Fibroblast of skin of left biceps (primary cell): ENCODE results near the gene METTL24.
"Not testable (repeated sequence)": the region's sequence is repeated elsewhere in the genome, so short reads cannot be mapped to it uniquely, and the experiment has no call there.

Source experiments
- DNase-seq, 2 experiments: peaks; one replicate each; pipeline ENCODE4 v3.0.0-alpha.2; 2013; ENCODE audit warnings: low read depth in 2 of 2

The METTL24 gene

GRCh38 chr6:110315207-110315868 lies 42.8 kb downstream of the METTL24 start:
- no peak for DNase-seq

- DNase-seq: no peak
Observed at GRCh38 chr6:110310861-110311446, 47.2 kb downstream of the METTL24 start.

- not testable (repeated sequence) for DNase-seq
Observed at GRCh38 chr6:110309432-110309831, 48.7 kb downstream of the METTL24 start.

GRCh38 chr6:110307368-110307767 lies 50.8 kb downstream of the METTL24 start:
- DNase-seq: no peak

- not testable (repeated sequence) for DNase-seq
Observed at GRCh38 chr6:110305832-110306231, 52.3 kb downstream of the METTL24 start.

GRCh38 chr6:110303692-110304091 lies 54.5 kb downstream of the METTL24 start:
- DNase-seq: not testable (repeated sequence)

- DNase-seq: no peak
Observed at GRCh38 chr6:110298916-110299315, 59.2 kb downstream of the METTL24 start.

- no peak for DNase-seq
Observed at GRCh38 chr6:110298411-110298810, 59.7 kb downstream of the METTL24 start.

- no peak for DNase-seq
Observed at GRCh38 chr6:110296241-110297025, 61.7 kb downstream of the METTL24 start.

- no peak for DNase-seq
Observed at GRCh38 chr6:110295451-110296165, 62.5 kb downstream of the METTL24 start.

- no peak for DNase-seq
Observed at GRCh38 chr6:110287462-110288341, 70.4 kb downstream of the METTL24 start.

GRCh38 chr6:110285306-110286060 lies 72.7 kb downstream of the METTL24 start:
- DNase-seq: no peak

GRCh38 chr6:110284855-110285254 lies 73.3 kb downstream of the METTL24 start:
- no peak for DNase-seq

- DNase-seq: no peak
Observed at GRCh38 chr6:110283657-110284056, 74.5 kb downstream of the METTL24 start.

- DNase-seq: no peak
Observed at GRCh38 chr6:110282412-110282811, 75.7 kb downstream of the METTL24 start.

- no peak for DNase-seq
Observed at GRCh38 chr6:110277100-110277665, 81.0 kb downstream of the METTL24 start.

GRCh38 chr6:110272781-110273180 lies 85.4 kb downstream of the METTL24 start:
- DNase-seq: not testable (repeated sequence)

- DNase-seq: no peak
Observed at GRCh38 chr6:110271732-110272022, 86.5 kb downstream of the METTL24 start.

GRCh38 chr6:110270165-110270564 lies 88.0 kb downstream of the METTL24 start:
- DNase-seq: no peak

GRCh38 chr6:110269623-110270022 lies 88.5 kb downstream of the METTL24 start:
- DNase-seq: no peak
